Brain microvascular endothelial cell (primary cell): Measurements from ENCODE around the gene CPLX3.

Experiments used
- DNase-seq: peaks from one replicate; pipeline ENCODE4 v3.0.0-alpha.2; 2020
- H3K27ac ChIP-seq: fragments of 250-450 bp; sonication (Bioruptor Pico); 2 replicates; pipeline ENCODE4 v1.5.1; 2020; ENCODE audit warnings: mild to moderate bottlenecking, moderate library complexity
- H3K27me3 ChIP-seq: fragments of 250-450 bp; sonication (Bioruptor Pico); replicated peaks from 2 replicates; pipeline ENCODE4 v1.5.1; 2020; ENCODE audit warnings: mild to moderate bottlenecking
- H3K36me3 ChIP-seq: fragments of 250-450 bp; sonication (Bioruptor Pico); replicated peaks from 2 replicates; pipeline ENCODE4 v1.5.1; 2020; ENCODE audit warnings: mild to moderate bottlenecking
- H3K4me3 ChIP-seq: 2 replicates; pipeline ENCODE4 v1.5.1; 2011; ENCODE audit warnings: low read depth, mild to moderate bottlenecking, control low read depth, low read length, moderate library complexity
- in situ Hi-C: cut with HindIII; loops from 2 replicates; pipeline ENCODE4 v1.10.0; 2017; ENCODE audit warnings: low sequenced_read_pairs, low pct_ligation_motif_present
- TF ChIP-seq, protein P1 (sequence below): IDR thresholded peaks from 2 replicates; pipeline ENCODE4 v1.5.1; 2011; ENCODE audit warnings: low read depth, mild to moderate bottlenecking, moderate library complexity, low read length, control low read depth, inconsistent platforms; ENCODE audit errors: missing control alignments

The CPLX3 gene

DNA sequence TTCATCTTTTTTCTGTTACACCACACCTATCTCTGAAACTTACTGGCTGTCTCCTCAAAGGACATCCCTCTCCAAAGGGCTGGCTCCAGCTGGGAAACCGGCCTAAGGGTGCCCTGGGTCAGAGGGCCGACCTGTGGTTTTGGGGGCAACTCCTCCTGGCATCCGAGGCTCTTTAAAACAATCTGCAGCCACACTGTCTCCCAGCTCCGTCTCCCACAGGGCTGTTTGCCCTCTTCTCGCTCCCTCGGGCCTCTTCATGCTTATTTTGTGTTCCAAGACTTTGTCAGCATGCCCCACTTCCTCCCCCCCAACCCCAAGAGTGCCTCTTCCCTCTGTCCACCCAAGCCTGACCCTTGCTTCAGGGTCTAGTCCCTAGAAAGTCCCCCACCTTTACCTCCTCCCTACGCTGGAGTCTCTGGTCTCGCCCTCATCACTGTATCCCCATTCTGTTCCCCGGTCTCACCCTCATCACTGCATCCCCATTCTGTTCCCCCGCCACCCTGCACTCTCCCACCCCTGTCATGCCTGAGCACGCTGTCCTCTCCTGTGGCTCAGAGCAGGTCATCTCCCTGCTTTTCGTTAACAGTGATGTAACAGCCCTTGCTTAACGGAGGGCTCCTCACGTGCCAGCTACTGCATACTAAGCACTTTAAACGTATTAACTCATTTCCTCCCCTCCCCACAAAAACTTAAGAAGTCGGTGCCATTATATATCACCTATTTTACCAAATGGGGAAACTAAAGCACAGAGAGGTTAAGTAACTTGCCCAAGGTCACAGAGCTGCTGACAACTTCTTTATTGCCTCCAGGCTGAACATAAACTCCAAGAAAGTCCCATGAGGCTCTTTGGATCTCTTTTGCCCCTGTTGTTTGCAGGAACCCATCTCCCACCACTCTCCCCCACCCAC is 45.6 kb upstream of the CPLX3 start:
- H3K27me3 ChIP-seq = no peaks in the 10 kb centered on the region
- no peak overlapping the region for H3K27ac ChIP-seq
- H3K36me3 ChIP-seq = no peaks in the 10 kb centered on the region
- DNase-seq = no peak
- in situ Hi-C loops = no loop called here
- TF ChIP-seq, protein P1, sequence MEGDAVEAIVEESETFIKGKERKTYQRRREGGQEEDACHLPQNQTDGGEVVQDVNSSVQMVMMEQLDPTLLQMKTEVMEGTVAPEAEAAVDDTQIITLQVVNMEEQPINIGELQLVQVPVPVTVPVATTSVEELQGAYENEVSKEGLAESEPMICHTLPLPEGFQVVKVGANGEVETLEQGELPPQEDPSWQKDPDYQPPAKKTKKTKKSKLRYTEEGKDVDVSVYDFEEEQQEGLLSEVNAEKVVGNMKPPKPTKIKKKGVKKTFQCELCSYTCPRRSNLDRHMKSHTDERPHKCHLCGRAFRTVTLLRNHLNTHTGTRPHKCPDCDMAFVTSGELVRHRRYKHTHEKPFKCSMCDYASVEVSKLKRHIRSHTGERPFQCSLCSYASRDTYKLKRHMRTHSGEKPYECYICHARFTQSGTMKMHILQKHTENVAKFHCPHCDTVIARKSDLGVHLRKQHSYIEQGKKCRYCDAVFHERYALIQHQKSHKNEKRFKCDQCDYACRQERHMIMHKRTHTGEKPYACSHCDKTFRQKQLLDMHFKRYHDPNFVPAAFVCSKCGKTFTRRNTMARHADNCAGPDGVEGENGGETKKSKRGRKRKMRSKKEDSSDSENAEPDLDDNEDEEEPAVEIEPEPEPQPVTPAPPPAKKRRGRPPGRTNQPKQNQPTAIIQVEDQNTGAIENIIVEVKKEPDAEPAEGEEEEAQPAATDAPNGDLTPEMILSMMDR = no peak
- peak overlapping the region; percentile 51 for H3K4me3 ChIP-seq

DNA sequence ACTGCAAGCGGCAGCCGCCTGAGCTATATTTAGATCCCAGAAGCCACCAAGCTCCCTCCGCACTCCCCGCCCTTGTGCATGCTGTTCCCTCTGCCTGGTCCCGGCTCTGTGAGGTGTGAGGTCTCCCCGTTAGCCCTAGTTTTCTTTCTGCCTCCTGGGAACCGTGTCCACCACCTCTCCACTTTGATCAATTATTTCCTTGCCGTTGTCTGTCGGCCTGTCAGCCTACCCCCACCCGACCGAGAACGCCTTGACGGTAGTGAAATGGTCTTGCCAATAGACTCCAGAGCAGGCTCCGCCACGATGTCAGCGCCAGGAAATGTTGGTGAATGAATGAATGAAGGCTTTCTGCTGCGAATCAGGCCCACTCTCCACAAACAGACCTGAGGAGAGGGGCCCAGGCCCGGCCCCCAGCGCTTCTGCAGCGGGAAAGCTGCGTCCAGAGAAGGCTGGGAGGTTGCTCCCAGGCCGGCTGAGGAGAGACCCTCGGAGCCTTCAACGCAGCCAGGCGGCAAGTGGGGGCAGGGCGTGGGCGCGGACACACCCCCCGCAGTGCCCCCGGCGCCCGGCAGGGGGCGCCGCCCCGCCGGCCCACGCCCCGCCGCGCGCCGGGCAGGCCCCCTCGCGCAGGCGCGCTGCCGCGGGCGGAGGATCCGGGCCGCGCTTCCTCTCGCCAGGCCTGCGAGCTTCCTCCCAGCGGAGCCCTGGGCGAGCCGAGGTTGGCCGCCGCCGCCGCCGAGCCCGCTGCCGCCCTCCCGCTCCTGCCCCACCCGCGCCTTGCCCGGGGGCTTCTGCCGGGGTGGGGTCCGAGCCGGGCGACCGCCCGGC is 44.8 kb upstream of the CPLX3 start, which contains the start of gene CSK:
Gene CSK, plus strand, starts transcription at position 650 of the 828 bp plus-strand sequence. CDS start 16,218 bp downstream, outside the sequence.
- H3K27me3 ChIP-seq = no peaks in the 10 kb centered on the region
- in situ Hi-C loops = no loop called here
- H3K4me3 ChIP-seq = peak within 1 kb of the TSS; percentile 79
- TF ChIP-seq, protein P1 = peak; percentile 47
- no peak for DNase-seq
- H3K36me3 ChIP-seq = no peaks in the 10 kb centered on the region
- H3K27ac ChIP-seq = peak within 1 kb of the TSS; percentile 27

DNA sequence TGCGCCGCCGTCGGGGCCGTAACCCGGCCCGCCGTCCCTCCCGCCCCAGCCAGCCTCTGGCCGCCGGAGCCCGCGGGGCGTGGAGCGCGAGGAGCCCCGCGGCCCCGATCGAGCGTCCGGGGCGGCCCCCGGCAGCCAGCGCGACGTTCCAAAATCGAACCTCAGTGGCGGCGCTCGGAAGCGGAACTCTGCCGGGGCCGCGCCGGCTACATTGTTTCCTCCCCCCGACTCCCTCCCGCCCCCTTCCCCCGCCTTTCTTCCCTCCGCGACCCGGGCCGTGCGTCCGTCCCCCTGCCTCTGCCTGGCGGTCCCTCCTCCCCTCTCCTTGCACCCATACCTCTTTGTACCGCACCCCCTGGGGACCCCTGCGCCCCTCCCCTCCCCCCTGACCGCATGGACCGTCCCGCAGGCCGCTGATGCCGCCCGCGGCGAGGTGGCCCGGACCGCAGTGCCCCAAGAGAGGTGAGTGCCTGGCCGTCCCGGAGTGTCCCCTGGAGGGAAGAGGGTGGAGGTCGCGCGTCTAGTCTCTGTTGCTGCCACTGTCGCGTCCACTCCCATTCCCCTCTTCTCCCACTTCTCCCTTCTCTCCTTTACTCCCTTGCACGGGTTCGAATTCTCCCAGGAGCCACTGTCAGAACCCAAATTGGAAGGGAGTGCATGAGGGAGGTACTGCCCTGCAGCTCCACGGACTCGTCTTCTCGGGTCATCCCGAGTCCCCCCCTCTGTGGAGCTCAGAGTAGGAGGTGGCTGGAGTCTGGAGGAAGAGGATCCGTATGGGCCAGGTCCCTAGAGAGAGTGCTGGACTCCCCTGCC is 44.0 kb upstream of the CPLX3 start:
- peak overlapping the region; percentile 27 for H3K27ac ChIP-seq
- DNase-seq = no peak
- in situ Hi-C loops = no loop called here

DNA sequence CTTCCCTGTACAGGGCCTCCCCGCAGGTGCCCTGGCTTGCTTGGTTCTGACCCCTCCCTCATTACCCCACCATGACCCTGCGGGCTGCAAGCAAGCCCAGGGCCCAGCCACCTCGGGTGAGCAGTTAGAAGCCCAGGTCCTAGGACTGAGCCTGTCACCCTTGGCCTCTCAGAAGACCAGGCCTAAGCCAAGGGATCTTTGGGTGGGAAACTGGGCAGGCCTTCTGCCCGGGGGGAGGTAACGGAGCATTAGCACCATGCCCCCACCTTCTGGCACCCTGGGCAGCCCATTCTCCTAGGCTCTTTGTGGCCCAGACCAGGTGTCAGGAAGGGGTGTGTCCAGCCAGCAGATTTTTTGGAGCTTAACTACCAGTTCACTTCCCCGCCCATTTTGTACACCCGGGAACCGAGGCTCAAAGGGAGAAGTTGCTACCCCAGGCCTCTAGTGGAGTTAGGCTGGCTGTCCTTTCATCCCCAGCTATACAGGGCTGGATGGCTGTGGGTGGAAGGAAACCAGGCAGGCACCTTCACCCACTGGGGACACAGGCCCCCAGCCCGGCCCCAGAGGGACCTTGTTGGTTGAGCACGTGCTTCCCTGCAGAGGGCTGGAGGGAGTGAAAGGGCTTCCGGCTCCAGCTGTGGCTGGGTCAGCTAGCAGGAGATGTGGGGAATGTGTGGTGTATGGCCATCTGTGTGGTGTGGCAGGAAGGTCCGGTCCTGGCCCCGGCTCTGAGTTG is 43.2 kb upstream of the CPLX3 start:
- DNase-seq = no peak
- Histone ChIP-seq H3K27me3 (no peaks in the 10 kb centered on the region), H3K4me3 (peak overlapping the region; percentile 79), H3K36me3 (no peaks in the 10 kb centered on the region), H3K27ac (no peak overlapping the region)
- in situ Hi-C loops = no loop called here
- TF ChIP-seq, protein P1 = no peak

More for the DNA sequence above, 44.0 kb upstream of the CPLX3 start:
- TF ChIP-seq, protein P1 = no peak
- Histone ChIP-seq H3K27me3 (no peaks in the 10 kb centered on the region), H3K36me3 (no peaks in the 10 kb centered on the region), H3K4me3 (peak overlapping the region; percentile 79)

DNA sequence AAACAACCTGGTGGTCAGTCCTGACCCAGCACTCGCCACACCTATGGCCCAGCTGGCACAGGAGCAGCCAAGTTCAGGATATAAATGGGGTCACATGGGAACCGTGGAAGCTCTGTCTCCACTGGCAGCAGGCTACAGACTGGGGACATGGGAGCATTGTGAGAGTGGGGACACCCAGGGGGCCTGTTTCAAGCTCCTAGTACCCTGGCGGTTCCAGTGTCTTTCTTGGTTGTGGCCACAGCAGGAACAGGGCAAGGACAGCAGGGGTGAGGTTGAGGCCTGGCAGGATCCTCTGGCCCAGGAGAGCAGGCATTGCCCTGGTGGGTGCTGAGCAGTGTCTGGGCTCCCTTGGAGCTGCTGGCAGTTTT is 42.6 kb upstream of the CPLX3 start:
- no peak overlapping the region for H3K27ac ChIP-seq
- H3K27me3 ChIP-seq = no peaks in the 10 kb centered on the region
- TF ChIP-seq, protein P1 = no peak
- peak overlapping the region; percentile 79 for H3K4me3 ChIP-seq
- DNase-seq = no peak
- no peaks in the 10 kb centered on the region for H3K36me3 ChIP-seq
- in situ Hi-C loops = no loop called here
